GM18505 (cell line): Measurements from ENCODE around the gene TRAP1.

Source experiments
- ATAC-seq: cut with Tn5 transposase; IDR thresholded peaks from one replicate; pipeline ENCODE4 v1.9.1; 2021; ENCODE audit not compliant: unreplicated experiment
- POLR2A ChIP-seq: IDR thresholded peaks from 4 replicates; pipeline ENCODE4 v1.6.1; 2011; ENCODE audit warnings: borderline replicate concordance; ENCODE audit not compliant: insufficient read depth, insufficient read length; ENCODE audit errors: extremely low read depth

TRAP1 gene

DNA sequence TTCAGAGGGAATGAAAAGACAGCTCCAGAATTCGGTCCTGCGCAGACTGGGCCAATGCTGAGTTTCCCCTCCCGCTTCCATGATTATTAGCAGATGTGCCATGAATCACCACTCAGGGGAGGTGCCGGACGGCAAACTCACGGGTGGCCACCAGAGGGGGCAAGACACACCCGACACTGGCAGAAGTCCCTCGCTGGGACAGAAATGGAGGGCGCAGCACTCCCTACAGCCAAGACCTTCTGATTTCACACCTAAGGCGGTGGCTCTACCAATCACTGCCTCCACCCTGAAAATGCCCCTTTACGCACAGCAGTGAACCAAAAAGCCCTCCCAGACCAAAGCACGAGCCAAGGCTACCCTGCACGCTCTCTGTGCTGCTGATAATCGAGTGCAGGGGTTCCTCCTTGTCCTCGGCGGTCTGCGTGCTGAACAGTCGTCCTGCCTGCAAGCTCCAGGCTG, 26.8 kb downstream of the TRAP1 start:
- ATAC-seq, result no peak

DNA sequence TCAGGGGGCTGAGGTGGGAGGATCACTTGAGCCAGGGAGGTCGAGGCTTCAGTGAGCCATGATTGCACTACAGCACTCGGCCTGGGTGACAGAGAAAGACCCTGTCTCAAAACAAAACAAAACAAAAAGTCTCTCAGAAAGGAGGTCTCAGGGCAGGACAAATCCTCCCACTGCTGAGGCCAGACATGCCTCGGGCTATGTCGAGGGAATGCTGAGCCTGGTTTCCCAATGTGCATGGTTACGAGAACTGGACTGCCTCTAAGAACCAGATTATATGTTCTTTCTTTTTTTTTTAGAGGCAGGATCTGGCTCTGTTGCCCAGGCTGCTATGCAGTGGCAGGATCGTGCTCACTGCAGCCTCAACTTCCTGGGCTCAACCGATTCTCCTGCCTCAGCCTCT, 27.6 kb downstream of the TRAP1 start:
- no peak for TF ChIP-seq POLR2A
- ATAC-seq, result no peak

More for the DNA sequence above, 26.8 kb downstream of the TRAP1 start:
- TF ChIP-seq POLR2A, result no peak

DNA sequence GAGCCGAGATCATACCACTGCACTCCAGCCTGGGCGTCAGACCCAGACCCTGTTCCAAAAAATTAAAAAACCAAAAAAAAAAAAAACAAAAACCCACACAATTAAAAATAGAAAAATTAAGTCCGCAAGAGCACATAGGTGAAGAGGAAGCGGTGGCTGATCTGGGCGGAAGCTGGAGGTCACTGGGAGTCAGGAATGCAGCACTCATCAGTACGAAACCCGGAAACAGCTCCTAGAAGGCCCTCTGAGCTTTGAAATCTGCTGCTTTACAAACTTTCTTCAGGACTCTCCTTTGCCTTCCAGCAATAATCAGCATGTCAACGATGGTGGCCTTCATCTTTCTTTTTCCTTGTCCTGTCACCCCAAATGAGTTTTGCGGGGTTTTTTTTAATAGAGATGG, 29.5 kb downstream of the TRAP1 start:
- no peak for TF ChIP-seq POLR2A
- ATAC-seq, result no peak

DNA sequence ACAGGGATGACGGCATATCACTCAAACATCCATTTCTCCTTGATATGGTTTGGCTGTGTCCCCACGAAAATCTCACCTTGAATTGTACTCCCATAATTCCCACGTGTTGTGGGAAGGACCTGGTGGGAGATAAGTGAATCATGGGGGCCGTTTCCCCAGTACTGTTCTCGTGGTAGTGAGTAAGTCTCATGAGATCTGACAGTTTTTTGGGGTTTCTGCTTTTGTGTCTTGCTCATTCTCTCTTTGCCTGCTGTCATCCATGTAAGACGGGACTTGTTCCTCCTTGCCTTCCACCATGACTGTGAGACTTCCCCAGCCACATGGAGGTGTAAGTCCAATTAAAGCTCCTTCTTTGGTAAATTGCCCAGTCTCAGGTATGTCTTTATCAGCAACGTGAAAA, 30.3 kb downstream of the TRAP1 start:
- no peak for ATAC-seq
- no peak for TF ChIP-seq POLR2A

DNA sequence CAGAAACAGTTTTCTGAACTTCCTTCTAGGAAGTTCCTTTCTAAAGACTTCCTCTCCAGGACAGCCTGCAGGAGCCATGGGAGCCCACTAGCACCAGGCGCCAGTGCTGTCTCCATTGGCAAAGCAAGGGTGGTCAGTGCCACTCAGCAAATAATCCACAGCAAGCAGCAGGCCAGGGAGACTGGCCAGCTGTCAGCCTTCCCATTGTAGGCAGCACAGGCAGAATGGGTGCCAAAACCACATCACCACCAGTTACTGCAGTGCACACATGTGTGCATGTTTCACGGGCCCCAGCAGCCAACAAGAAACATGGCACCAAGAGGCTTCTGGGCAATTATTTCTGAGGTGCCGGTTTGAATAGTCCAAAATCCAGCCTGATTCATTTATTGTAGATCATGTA, 36.1 kb downstream of the TRAP1 start:
- no peak for TF ChIP-seq POLR2A
- no peak for ATAC-seq

DNA sequence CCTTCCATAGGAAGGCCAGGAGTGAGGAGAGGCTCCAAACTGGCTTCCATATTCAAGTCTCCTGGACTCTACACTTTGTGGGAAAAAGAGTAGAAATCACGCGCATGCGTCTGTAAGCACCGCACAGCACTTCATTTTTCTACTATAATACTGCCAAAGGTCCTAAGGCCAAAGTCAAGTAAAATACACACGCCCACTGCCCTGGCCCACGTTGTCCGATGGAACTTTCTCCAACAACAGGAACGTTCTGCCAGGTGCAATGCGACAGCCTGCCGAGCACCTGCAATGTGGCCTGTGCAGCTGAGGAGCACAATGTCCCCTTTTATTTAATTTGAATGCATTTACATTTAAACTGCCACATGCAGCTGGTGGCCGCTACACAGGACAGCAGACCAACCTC, 39.3 kb downstream of the TRAP1 start:
- ATAC-seq, result no peak
- no peak for TF ChIP-seq POLR2A

DNA sequence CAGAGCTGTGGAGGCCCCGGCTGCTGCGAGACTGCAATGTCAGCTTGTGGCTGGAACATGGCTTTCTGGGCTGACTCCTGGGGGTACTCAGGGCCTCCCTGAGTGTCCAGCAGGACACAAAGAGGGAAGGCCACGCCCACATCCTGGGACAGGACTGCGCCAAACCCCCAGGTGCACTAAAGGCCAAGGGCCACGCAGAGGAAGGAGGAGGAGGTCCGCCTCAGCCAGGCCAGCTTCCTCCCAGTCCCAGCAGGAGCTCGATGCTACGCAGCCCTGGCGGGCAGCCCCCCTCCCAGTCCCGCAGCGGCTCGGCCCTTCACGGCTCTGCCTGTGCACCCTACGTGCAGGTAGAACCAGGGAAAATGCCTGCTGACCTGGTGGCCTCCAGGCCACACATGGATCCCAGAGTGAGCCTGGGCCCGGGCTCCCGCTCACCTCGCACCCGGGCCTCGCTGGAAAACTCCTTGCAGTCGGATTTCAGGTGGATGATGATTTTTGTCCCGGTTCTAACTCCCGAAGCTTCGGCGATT, 41.7 kb downstream of the TRAP1 start:
- TF ChIP-seq POLR2A, result no peak

DNA sequence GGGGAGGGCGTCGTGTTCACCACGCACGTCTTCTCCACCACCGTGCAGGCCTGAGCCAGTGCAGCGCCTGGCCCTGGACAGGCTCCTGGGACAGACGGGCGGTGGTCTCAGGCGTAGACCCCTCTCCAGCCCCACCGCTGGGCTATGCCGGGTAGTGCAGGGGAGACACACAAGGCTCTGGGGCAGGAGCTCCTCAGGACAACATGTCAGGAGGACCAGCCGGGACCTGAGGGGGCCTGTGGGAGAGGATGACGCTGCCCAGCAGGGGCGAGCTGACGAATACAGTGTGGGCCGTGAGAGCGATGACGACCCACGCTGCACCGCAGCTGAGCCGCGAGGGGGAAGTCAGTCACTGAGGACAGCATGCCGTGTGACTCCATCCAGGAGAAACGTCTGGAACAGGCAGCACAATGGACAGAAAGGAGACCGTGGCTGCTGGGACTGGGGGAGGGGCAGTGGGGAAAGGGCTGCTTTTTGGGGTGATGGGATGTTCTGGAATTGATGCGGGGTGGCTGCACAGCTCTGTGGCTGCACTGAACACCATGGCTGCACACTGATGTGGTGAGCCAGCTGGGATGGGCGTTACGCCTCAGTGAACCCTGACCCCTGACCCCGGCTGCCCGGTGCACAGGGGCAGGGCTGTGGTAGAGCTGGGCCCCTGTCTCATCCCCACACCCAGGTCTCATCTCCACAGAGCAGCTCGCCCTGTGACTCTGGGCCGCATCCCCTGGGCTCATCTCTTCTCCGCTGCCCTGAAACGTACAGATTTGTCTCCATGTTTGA, 42.6 kb downstream of the TRAP1 start:
- ATAC-seq, result no peak
- TF ChIP-seq POLR2A, result no peak

More for the DNA sequence above, 41.7 kb downstream of the TRAP1 start:
- no peak for ATAC-seq

DNA sequence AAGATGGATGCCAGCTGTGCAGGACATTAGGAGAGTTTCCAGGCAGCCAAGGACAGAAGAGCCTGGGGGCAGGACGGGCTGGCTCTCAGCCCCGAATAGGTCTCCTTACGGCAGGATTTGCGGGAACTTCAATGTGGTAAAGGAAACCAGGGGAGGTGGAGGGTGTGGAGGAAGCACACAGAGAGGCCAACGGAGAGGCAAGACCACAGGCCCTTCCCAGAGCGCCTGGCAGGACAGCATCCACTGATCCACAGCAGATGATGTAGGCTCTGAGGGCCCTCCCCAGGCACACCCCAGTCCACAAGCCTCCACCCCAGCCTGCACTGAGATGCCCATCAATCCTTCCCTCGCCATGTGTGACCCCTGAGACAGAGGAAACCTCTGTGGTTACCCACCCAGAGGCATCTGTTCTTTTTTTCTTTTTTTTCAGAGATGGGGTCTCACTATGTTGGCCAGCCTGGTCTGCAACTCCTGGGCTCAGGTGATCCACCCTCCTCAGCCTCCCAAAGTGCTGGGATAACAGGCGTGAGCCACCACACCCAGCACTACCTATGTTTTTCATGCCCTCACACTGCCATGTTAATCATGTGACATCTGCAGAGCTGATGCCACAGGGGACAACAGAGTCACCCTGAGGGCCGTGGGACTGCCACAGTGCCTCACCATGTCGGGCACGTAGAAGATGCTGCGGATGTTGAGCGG, 43.5 kb downstream of the TRAP1 start:
- ATAC-seq, result no peak

DNA sequence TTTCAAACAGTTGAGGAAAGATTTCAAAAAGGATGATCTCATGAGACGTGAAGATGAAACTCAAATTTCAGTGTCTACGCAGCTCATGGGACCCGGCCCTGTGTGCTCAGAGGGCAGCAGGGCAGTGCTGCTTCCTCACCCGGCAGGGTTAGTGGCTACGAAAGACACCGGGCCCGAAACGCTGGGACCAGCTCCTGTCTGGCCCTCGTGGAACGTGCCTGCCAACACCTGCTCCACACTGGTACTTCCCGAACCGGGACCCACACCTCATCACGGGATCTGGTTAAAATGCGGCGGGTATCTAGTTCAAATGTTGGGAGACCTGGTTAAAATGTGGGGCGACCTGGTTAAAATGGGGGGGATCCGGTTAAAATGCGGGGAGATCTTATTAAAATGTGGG, 44.1 kb downstream of the TRAP1 start:
- no peak for TF ChIP-seq POLR2A
- ATAC-seq, result no peak

More for the DNA sequence above, 43.5 kb downstream of the TRAP1 start:
- TF ChIP-seq POLR2A, result peak; percentile 18

DNA sequence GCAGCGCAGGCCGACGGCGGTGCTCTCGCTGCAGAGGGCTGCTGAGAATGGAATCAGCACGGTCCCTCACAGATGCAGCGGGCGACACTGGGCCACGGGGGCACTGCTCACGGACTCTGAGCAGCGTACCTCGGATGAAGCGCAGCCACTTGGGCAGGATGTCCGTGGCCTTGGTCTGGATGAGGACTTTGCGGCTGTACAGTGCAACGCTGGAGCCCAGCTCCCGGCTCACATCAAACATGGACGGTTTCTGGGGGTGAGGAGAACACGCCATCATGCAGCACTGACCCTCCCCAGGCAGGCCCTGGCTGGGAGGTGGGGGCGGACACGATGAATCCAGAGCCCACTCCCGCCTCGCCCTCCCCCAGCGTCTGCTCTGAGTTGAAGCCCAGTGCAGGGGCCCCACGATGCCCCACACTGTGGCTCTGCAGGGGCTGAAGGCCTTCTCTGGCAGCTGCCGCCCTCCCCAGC, 44.7 kb downstream of the TRAP1 start:
- TF ChIP-seq POLR2A, result no peak
- ATAC-seq, result no peak

DNA sequence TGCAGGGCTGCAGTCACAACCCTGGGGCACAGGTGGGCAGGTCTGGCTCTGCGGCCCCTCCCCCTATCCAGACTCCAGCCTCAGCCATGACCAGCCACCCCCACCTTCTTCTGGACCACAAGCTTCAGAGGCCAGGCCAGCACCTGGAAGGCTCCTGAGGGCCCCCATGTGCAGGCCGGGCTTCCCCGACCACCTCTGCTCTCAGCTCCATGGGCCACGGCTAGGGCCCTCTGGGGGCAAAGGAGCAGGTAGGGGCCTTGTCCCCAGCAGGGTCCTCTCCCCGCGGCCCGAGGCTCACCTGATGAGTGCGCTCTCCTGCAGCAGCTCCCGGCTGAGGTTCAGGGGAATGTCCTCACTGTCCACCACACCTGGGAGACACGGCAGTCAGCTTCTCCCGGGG, 45.9 kb downstream of the TRAP1 start:
- no peak for TF ChIP-seq POLR2A
- ATAC-seq, result no peak

DNA sequence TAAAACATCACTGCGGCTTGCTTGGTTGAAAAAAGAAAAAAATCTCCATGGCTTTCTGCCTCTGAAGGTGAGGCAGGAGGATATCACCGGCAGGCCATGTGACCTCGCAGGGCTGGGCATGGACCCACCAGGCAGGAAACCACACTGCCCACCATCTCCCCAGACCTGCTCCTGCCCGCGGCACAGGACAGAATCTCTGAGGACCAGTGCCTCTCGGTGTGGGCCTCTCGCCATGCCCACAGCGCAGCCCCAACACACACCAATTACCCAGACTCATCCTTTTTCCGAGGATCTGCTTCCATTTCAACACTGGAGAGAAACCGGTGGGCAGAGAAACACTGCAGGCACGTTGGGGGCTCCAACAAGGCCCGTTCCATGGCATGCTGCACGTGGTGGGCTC, 46.6 kb downstream of the TRAP1 start:
- ATAC-seq, result no peak
- TF ChIP-seq POLR2A, result no peak

DNA sequence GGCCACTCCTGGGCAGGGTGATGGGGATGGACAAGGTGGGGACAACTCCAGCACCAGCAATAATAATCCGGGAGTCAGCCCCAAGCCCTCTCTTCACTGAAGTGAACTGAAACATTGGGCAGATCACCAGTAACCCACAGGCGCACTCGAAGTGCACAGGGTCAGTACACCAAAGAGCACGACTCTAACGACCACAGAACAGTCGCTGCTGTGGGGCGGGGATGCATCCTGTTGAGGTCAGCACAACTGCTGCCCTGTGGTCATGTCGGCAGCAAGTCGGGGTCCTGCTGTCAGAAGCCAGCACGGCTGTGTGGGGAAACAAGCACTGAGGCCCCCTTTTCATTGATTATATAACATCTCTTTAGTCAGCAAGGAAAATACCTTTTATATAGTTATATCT, 48.2 kb downstream of the TRAP1 start:
- ATAC-seq, result no peak
- TF ChIP-seq POLR2A, result no peak
